Right kidney (tissue), 1 donor: ENCODE data around the gene ENKUR.
"Not testable (repeated sequence)": the region's sequence is repeated elsewhere in the genome, so short reads cannot be mapped to it uniquely, and the experiment has no call there.

Experiments
- DNase-seq: peaks from one replicate; pipeline ENCODE4 v3.0.0-alpha.2; 2016

Gene ENKUR

GRCh38 chr10:24974976-24975375 lies 41.0 kb downstream of the ENKUR start:
- no peak for DNase-seq

GRCh38 chr10:24973163-24973562 lies 42.8 kb downstream of the ENKUR start:
- no peak for DNase-seq

- no peak for DNase-seq
Measured at GRCh38 chr10:24971374-24971773, 44.6 kb downstream of the ENKUR start.

GRCh38 chr10:24969841-24970281 lies 46.1 kb downstream of the ENKUR start:
- DNase-seq = no peak

GRCh38 chr10:24968951-24969350 lies 47.0 kb downstream of the ENKUR start:
- not testable (repeated sequence) for DNase-seq

GRCh38 chr10:24968349-24968748 lies 47.6 kb downstream of the ENKUR start:
- DNase-seq = no peak

- no peak for DNase-seq
Measured at GRCh38 chr10:24966962-24967481, 48.9 kb downstream of the ENKUR start.

- DNase-seq = no peak
Measured at GRCh38 chr10:24965051-24965450, 50.9 kb downstream of the ENKUR start.

GRCh38 chr10:24963521-24964041 lies 52.4 kb downstream of the ENKUR start:
- no peak for DNase-seq

- DNase-seq = no peak
Measured at GRCh38 chr10:24962995-24963394, 53.0 kb downstream of the ENKUR start.

- DNase-seq = no peak
Measured at GRCh38 chr10:24961582-24961981, 54.4 kb downstream of the ENKUR start.

GRCh38 chr10:24959382-24959730 lies 56.6 kb downstream of the ENKUR start:
- no peak for DNase-seq

GRCh38 chr10:24958721-24959381 lies 57.1 kb downstream of the ENKUR start:
- DNase-seq = peak; percentile 49

GRCh38 chr10:24958091-24958720 lies 57.8 kb downstream of the ENKUR start:
- no peak for DNase-seq

GRCh38 chr10:24957624-24958051 lies 58.3 kb downstream of the ENKUR start:
- not testable (repeated sequence) for DNase-seq

- DNase-seq = no peak
Measured at GRCh38 chr10:24953675-24954074, 62.3 kb downstream of the ENKUR start.

- DNase-seq = peak; percentile 77
Measured at GRCh38 chr10:24952707-24953645, 63.0 kb downstream of the ENKUR start.

GRCh38 chr10:24952143-24952706 lies 63.7 kb downstream of the ENKUR start, which contains the start of gene PRTFDC1:
Gene PRTFDC1 (minus strand): TSS chr10:24952606. CDS start chr10:24952575, 31 bp downstream.
- DNase-seq = peak; percentile 91

GRCh38 chr10:24951201-24952142 lies 64.5 kb downstream of the ENKUR start:
- no peak for DNase-seq

- DNase-seq = no peak
Measured at GRCh38 chr10:24950439-24950838, 65.5 kb downstream of the ENKUR start.

- DNase-seq = no peak
Measured at GRCh38 chr10:24949616-24950015, 66.3 kb downstream of the ENKUR start.
